GM12873 (cell line): ENCODE data around the gene MAFG.
A peak's percentile ranks its signal among the peaks of the same experiment; 100 is the strongest.

Experiments used
- TF ChIP-seq, protein P1 (sequence below): IDR thresholded peaks from 2 replicates; pipeline ENCODE4 v1.5.1; 2012; ENCODE audit warnings: low read depth, mild to moderate bottlenecking, moderate library complexity, low read length, control low read depth; ENCODE audit not compliant: insufficient read depth; ENCODE audit errors: missing control alignments

The MAFG gene

GRCh38 chr17:81960130-81960958 lies 32.8 kb upstream of the MAFG start:
- TF ChIP-seq, protein P1, sequence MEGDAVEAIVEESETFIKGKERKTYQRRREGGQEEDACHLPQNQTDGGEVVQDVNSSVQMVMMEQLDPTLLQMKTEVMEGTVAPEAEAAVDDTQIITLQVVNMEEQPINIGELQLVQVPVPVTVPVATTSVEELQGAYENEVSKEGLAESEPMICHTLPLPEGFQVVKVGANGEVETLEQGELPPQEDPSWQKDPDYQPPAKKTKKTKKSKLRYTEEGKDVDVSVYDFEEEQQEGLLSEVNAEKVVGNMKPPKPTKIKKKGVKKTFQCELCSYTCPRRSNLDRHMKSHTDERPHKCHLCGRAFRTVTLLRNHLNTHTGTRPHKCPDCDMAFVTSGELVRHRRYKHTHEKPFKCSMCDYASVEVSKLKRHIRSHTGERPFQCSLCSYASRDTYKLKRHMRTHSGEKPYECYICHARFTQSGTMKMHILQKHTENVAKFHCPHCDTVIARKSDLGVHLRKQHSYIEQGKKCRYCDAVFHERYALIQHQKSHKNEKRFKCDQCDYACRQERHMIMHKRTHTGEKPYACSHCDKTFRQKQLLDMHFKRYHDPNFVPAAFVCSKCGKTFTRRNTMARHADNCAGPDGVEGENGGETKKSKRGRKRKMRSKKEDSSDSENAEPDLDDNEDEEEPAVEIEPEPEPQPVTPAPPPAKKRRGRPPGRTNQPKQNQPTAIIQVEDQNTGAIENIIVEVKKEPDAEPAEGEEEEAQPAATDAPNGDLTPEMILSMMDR, result no peak

DNA sequence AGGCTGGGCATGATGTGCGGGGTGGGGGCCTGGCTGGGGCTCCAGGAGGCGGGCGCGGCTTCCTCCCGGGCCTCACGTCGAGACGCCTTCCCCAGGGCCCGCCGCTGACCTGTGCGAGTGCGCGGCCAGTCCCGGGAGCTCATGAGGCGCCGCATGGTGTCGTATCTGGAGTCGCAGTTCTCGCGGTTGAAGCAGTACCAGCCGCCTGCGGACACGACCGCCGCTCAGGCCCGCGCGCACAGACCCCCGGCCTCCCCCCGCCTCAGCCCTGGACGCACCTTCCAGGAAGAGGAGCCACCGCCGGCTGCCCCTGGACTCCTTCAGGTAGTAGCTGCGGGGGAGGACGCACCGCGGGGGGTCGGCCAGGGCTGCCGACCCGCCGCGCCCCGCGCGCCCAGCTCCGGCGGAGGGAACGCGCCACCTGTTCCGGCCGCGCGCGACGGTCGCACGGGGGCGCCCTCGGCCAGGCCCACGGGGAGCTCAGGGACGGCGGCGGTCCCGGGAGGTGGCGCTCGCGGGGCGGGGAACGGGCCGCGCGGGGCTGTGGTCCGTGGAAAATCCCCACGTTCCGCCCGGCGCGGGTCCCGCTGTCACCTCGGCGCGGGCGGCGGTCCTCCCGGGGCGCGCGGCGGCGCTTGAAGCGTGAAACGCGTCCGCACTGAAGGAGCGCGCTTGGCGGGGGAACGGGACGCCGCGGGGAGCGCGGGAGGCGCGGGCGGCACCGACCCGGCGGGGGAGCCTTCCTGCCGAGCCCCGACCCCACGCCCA lies 32.0 kb upstream of the MAFG start:
- TF ChIP-seq, protein P1, result peak; percentile 79

- TF ChIP-seq, protein P1, result no peak
Observed at GRCh38 chr17:81958633-81959342, 31.3 kb upstream of the MAFG start.

DNA sequence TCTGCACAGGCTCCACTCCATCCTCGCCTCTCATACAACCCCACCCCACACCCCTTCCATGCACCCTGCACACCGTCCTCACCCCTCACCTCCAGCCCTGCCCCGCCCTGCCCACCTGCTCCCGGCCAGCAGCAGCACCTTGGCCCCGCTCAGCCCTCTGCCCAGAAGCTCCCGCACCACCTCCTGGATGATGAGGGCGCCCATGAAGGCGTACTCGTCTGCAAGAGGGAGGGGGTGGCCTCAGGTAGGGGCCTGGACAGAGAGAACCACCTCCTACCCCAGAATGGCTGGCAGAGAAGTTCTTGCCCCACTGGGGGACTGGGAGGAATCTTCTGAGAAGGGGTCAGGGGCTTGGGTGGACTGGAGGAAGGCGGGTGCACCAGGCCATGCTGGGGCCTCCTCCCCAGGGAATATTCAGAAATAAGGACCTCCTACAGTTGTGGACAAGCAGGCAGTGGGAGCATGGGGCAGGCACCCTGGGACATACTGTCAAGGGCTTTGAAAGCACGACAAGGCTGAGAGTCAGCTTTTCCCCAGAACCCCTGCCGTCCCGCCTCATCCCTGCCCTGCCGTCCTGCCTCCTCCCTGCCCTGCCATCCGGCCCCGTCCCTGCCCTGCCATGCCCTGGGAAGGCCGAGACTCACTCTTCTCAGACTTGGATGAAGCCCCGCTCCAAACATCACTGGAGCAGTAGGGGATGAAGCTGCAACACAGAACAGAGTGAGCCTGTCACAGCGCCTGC lies 30.3 kb upstream of the MAFG start:
- TF ChIP-seq, protein P1, result no peak

DNA sequence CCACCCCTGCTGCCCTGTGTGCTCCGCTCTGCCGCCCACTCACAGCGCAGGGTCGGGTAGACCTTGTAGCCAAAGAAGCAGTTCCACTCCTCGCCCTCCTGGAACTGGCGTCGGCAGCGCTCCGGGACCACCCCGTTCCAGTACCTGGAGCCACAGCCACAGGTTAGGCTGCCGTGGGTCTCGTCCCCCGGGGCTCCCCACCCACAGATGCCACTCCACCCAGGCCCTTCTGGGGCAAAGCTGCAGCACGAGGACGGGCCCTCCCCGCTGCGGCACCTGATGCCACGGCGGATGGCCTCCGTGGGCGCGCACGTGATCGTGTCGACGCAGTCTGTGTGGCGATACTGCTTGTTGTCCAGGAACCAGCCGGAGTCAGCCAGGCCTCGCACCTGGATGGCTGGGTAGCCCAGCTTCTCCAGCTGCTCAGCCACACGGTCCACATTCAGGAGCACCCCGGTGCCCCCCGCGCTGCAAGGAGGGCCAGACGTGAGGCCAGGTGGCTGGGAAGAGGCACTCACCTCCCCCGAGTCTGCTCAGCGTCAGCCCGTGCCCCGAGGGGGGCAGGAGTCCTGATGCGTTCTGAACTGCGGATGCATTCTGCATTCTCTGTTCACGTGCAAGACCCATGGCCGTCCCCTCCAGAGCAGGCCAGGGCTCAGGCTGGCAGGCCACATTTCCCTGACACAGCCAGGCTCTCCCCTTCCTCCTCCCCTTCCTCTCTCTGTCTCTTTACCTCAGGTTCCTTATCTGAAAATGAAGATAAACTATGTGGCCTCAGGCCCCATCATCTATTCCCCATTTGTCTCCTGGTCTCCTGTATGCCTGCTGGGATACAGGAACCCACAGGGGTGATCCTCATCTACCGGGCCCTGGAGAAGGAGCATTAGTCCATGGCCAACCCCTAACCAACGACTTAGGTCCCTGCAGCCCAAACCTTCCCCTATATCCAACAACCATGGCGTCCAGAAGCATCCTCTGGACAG lies 29.4 kb upstream of the MAFG start:
- TF ChIP-seq, protein P1, result no peak

DNA sequence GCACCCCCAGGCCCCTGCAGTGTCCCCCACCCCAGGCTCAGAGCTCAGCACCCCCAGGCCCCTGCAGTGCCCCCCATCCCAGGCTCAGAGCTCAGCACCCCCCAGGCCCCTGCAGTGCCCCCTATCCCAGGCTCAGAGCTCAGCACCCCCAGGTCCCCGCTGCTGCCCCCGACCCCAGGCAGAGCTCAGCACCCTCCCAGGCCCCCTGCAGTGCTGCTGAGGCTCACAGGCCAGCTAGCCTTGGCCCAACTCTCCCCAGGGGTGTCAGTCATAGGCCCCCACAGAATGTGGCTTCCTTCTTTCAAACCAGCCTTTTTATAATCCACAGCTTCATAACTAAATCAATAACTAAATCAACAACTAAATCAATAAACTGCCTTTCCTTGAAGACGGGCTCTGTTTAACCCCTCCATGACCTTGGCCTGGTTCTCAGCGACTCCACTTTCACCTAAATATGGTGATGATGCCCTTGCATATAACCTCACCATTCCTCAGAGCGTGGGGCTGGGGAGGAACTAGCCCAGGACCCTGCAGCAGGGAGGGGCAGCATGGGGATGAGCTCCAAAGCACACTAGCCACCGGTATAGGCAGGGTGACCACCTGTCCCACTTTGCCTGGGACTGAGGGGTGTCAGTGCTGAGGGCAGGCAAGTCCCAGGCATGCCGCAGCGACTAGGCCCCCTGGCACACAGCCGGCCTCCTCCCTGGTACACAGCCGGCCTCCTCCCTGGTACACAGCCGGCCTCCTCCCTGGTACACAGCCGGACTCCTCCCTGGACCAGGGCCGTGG lies 28.4 kb upstream of the MAFG start:
- TF ChIP-seq, protein P1, result no peak
